GM12875 (cell line): ENCODE measurements around the gene STAB1.

Source experiments
- H3K4me3 ChIP-seq: one replicate; pipeline ENCODE4 v1.5.1; 2011; ENCODE audit warnings: low read depth, low read length, control low read depth
- TF ChIP-seq, protein P1 (sequence below): IDR thresholded peaks from 2 replicates; pipeline ENCODE4 v1.5.1; 2011; ENCODE audit warnings: low read depth, mild to moderate bottlenecking, control low read depth, inconsistent platforms, low read length, moderate library complexity, borderline replicate concordance; ENCODE audit not compliant: insufficient read depth

STAB1 gene

DNA sequence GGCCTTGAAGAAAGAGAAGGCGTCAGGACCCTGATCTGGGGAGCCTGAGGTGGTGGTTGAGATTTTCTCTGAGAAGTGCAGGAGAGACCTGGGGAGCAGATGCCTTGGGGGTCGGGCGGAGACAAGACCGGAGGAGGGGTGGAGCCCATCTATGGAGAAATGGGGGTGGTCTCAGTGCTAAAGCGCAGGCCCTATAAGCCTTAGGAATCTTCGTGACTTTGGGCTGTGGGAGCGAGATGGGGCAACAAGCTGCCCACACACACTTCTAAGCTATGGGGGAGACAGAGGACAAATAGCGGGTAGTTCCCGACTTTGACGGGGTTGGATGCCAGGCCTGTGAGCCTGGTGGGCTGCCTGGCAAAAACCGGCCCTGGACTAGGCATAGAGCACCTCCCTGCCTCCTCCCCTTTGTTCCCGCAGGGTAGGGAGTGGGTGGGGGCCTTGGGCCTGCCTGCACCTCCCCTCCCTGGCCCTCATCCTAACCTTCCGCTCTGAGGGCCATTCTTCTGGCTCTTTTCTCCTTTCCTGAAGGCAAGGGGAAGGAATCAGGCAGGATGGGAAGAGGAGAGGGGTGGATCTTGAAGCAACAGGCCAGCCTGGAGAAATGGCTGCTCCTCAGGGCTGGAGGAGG, 38.9 kb upstream of the STAB1 start:
- peak overlapping the region; percentile 87 for H3K4me3 ChIP-seq
- TF ChIP-seq, protein P1, sequence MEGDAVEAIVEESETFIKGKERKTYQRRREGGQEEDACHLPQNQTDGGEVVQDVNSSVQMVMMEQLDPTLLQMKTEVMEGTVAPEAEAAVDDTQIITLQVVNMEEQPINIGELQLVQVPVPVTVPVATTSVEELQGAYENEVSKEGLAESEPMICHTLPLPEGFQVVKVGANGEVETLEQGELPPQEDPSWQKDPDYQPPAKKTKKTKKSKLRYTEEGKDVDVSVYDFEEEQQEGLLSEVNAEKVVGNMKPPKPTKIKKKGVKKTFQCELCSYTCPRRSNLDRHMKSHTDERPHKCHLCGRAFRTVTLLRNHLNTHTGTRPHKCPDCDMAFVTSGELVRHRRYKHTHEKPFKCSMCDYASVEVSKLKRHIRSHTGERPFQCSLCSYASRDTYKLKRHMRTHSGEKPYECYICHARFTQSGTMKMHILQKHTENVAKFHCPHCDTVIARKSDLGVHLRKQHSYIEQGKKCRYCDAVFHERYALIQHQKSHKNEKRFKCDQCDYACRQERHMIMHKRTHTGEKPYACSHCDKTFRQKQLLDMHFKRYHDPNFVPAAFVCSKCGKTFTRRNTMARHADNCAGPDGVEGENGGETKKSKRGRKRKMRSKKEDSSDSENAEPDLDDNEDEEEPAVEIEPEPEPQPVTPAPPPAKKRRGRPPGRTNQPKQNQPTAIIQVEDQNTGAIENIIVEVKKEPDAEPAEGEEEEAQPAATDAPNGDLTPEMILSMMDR, result no peak

DNA sequence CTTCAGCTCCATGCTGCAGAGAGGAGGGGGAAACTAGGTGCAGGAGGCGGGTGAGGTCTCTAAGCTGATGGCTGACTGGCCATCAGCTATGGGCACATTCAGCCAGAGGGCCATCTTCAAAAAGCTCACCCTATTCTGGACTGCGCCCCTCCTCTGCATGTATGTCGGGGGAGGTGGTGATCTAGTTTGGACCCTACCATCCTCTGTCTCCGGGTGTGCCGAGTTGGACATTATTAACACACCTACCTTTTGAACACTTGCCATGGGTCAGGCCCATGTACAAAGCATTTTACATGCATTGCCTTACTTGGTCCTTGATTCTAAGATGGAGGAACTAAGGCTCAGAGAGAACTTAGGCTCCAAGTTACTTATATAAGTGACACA, 38.3 kb upstream of the STAB1 start:
- TF ChIP-seq, protein P1, result no peak
- peak overlapping the region; percentile 87 for H3K4me3 ChIP-seq

DNA sequence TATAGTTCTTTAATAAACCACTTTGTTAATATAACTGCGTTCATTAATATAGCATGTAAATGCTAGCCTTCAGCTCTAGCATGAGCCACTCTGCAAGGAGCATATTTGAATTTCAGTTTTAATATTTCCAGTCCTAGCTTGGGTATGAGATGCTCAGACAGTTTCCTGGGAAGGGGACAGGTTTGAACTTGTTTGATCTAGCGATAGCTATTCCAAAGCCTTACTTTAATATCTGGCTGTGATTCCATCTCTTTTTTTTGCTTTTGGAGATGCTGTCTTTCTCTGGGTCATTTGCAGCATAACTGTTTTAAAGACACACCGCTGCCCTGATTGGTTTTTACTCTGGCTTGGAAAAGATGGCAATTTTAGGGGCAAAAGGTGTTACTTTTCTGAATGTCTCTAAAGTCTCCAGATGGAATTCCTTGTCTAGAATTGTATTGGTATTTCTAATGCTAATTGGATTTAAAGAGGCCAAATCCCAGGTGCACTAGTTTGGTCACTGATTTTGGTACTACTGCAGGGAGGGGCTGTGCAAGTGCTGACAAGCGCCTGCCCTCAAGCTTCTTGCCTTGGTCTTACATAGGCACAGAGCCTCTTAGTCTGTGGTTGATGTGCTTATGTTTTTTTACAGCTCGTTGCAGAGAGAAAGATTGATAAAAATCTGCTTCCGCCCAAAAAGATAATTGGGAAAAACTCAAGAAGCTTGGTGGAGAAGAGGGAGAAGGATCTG, 36.9 kb upstream of the STAB1 start:
- no peak overlapping the region for H3K4me3 ChIP-seq
- TF ChIP-seq, protein P1, result no peak

DNA sequence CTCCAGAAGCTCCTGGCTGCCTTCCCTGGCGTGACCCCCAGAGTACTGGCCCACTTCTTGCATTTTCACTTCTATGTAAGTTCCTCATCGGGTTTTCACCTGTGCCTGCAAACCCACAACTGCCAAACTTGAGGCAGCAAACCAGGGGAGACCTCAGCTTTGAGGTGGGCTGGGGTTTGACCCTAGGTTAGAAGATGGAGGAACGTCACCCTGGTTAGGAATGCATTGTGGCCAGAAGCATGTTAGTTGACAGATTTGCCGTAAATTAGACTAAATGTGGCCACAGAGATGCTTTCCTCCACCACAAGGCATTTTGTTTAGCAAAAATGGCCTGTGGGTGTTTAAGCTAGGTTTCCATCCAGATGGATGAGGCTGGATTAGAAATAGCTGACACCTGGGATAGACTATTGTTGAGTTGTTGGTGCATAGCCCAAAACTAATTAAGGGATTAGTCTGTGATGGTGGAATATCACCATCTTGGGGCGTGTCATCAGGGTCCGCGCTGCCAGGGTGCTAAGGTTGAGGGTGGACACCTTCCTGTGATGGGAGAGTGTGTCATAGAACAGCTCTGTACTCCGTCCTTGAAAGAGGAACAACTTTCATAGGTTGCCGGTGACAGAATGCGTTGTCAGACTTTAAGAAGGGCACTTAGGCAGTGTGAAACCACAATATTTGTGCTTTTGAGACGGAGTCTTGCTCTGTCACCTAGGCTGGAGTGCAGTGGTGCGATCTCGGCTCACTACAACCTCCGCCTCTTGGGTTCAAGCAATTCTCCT, 36.2 kb upstream of the STAB1 start:
- TF ChIP-seq, protein P1, result no peak
- H3K4me3 ChIP-seq, result no peak overlapping the region

DNA sequence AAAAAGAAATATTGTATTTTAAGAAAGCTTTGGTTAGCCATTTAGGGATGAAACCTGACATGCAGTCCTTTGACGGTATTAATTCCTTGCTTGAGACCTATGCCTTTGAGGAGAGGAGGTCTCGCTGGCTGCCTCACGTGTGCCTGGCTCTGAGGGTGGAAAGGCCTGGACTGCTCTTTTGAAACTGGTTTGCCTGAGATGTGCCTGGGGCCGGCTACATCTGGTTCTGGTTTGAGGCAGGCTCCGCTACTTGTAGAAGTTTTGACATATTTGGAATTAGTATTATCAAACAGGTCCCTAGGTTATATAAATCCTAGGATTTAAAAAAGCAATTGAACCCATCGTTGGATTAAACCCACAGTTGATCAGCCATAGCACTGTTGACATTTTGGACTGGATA, 33.3 kb upstream of the STAB1 start:
- TF ChIP-seq, protein P1, result no peak

DNA sequence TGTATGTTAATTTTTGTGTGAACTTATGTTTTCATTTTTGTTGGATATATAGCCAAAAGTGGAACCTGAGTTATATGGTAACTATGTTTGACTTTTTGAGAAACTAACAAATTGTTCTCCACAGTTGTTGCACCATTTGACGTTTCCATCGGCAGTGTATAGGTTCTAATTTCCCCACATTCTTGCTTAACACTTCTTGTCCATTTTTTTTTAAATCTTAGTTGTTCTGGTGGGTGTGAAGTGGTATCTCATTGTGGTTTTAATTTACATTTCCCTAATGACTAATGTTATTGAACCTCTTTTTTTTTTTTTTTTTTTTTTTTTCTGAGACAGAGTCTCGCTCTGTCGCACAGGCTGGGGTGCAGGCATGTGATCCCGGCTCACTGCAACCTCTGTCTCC, 31.7 kb upstream of the STAB1 start:
- H3K4me3 ChIP-seq, result no peak overlapping the region
- TF ChIP-seq, protein P1, result no peak

More for the DNA sequence above, 33.3 kb upstream of the STAB1 start:
- H3K4me3 ChIP-seq, result no peak overlapping the region
